ENCODE measurements around the gene PODNL1. TPM values are rescaled to one million over a fixed set of nuclear protein-coding genes. Genes with fewer than 3 reads are reported as not detected.
A peak's percentile ranks its signal among the peaks of the same experiment; 100 is the strongest.

Gene PODNL1
- total RNA-seq, 2 donors from 2014 or later = 0.50 to 9.1 TPM

DNA sequence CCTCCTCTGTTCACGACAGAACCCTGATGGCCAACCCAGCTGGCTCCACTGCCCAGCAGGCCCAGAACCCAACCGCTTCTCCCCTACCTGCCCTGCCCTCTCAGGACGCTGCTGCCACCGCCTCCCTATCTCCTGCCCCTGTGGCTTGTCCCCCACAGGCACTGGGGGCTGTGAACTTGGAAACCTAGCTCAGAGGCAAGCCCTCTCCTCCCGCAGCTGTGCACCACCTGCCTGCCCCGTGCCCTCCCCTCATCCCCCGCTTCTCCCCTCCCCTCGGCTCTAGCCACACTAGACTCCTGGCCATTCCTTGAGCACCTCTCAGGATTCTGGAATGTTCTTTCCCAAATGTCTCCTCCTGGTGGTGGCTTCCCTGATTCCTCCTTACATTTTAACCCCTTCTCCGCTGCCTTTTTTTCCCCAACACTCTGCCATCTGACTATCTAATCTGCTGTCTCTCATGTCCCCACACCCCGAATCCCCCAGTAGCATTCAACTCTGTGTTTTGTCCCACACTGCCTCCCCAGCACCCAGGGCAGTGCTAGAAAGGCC is 54.6 kb downstream of the PODNL1 start:
- Histone ChIP-seq H3K36me3 (no peaks in the 10 kb centered on the region), H3K4me3 (no peak overlapping the region), H3K27ac (no peak overlapping the region), H3K9me3 (no peaks in the 10 kb centered on the region), H3K27me3 (replicated peaks; ENCODE audit: insufficient read depth) (no peaks in the 10 kb centered on the region), H3K4me1 (replicated peaks) (peaks cover 2% of the 10 kb centered on the region)
- WGBS = 89% methylated on average over 10 of the region's 10 CpGs
- intact Hi-C loops (cut with DNase I) = no loop called here
- TF ChIP-seq, protein P1, sequence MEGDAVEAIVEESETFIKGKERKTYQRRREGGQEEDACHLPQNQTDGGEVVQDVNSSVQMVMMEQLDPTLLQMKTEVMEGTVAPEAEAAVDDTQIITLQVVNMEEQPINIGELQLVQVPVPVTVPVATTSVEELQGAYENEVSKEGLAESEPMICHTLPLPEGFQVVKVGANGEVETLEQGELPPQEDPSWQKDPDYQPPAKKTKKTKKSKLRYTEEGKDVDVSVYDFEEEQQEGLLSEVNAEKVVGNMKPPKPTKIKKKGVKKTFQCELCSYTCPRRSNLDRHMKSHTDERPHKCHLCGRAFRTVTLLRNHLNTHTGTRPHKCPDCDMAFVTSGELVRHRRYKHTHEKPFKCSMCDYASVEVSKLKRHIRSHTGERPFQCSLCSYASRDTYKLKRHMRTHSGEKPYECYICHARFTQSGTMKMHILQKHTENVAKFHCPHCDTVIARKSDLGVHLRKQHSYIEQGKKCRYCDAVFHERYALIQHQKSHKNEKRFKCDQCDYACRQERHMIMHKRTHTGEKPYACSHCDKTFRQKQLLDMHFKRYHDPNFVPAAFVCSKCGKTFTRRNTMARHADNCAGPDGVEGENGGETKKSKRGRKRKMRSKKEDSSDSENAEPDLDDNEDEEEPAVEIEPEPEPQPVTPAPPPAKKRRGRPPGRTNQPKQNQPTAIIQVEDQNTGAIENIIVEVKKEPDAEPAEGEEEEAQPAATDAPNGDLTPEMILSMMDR (IDR thresholded peaks at IDR 0.05) = no peak
- TF ChIP-seq POLR2AphosphoS5 (IDR thresholded peaks at IDR 0.05) (no peak), POLR2A (IDR thresholded peaks at IDR 0.05) (no peak)
- DNase-seq (ENCODE audit: low spot score) = no peak

DNA sequence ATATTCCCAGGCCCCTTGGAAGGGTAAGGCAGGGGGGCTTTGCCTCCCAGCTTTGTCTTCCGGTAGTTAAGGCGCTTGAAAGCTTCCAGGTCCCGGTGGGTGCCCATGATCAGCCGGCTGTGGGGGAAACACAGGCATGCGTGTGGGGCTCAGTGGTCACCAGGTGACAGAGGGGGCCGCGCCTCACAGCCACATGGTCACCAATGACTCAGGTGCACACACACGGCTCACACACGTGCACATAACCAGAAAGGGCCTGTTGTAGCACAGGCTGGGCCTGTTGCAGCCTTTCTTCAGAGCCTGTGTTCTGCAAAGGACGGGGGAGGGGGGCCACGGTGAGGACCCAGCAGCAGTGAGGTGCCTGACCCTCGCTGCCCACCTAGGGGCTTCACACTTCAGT is 55.4 kb downstream of the PODNL1 start:
- 78% methylated on average over 12 of the region's 12 CpGs for WGBS
- Histone ChIP-seq H3K27ac (no peak overlapping the region), H3K36me3 (no peaks in the 10 kb centered on the region), H3K4me1 (replicated peaks) (peaks cover 2% of the 10 kb centered on the region), H3K9me3 (no peaks in the 10 kb centered on the region), H3K4me3 (no peak overlapping the region), H3K27me3 (replicated peaks; ENCODE audit: insufficient read depth) (no peaks in the 10 kb centered on the region)
- intact Hi-C loops (cut with DNase I) = no loop called here
- no peak for DNase-seq (ENCODE audit: low spot score)
- TF ChIP-seq, protein P1 (IDR thresholded peaks at IDR 0.05) = no peak
- no peak for TF ChIP-seq POLR2A (IDR thresholded peaks at IDR 0.05)
- TF ChIP-seq POLR2AphosphoS5 (IDR thresholded peaks at IDR 0.05) = no peak

DNA sequence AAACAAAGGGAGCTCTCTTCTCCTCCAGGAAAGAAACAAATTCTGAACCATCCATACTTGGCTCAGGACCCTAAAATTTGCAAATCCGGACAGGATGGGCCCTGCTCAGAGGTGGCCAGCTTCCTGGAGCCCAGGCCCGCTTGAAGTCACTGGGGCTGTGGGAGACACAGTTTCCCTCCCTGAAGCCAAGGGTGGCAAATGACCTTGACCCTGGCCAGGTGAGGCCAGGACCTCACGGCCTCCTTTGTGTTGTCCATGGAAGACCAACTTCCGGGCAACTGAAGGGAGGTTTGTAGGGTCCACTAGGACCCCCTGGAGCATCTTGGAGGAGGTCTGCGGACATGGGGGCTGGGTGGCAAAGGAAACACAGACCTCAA is 55.8 kb downstream of the PODNL1 start:
- no peak for TF ChIP-seq POLR2A (IDR thresholded peaks at IDR 0.05)
- Histone ChIP-seq H3K9me3 (no peaks in the 10 kb centered on the region), H3K27me3 (replicated peaks; ENCODE audit: insufficient read depth) (no peaks in the 10 kb centered on the region), H3K4me1 (replicated peaks) (peaks cover 2% of the 10 kb centered on the region), H3K4me3 (no peak overlapping the region), H3K27ac (peak overlapping the region in 1 of 2 donors; percentile 33), H3K36me3 (no peaks in the 10 kb centered on the region)
- 73% methylated on average over 5 of the region's 5 CpGs for WGBS
- no peak for DNase-seq (ENCODE audit: low spot score)
- intact Hi-C loops (cut with DNase I) = no loop called here

DNA sequence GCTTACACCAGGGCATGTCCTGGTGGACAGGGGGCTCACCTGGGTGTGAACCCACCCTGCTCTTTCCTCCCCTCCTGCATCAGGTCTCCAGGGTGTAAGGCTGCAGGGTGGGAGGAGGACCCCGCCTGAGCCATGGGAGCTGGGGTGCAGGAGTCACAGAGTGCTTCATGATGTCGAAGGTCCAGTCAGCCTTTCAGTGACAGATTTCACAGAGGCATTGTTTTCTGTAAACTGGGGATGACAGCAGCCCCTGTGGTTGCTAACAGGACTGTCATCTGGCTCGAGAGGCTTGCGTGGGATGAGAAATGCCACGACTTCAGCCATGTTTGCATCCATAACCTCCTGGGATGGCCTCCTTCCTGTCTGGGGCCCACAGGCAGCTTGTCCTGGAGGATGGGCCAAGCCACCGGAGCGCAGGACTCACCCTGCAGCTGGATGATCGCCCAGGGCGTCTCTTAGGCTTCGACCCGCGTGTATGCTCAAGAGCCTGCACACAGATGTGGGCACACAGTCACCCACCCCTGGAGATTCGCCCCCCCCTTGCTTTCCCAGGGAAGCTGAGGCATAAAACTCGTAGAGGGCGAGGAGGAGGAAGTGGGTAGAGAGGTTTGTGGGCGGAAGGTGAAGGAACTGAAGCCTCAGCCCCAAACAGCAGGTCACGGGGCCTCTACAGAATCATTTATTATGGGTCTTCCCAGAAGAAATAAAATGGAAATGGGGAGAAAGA is 56.4 kb downstream of the PODNL1 start:
- no peak overlapping the region for H3K4me3 ChIP-seq
- TF ChIP-seq POLR2A (IDR thresholded peaks at IDR 0.05) (no peak), POLR2AphosphoS5 (IDR thresholded peaks at IDR 0.05) (no peak)
- TF ChIP-seq, protein P1 (IDR thresholded peaks at IDR 0.05) = no peak
- DNase-seq (ENCODE audit: low spot score) = no peak
- 42% methylated on average over 16 of the region's 17 CpGs for WGBS
- no peaks in the 10 kb centered on the region for H3K36me3 ChIP-seq
- H3K9me3 ChIP-seq = no peaks in the 10 kb centered on the region
- H3K4me1 ChIP-seq (replicated peaks) = peaks cover 2% of the 10 kb centered on the region
- intact Hi-C loops (cut with DNase I) = loop anchor here (2.0 kb wide), 1 partner anchor 191 kb away; the partner anchor contains the start of gene MISP3
- peak overlapping the region in 1 of 2 donors; percentile 75 for H3K27ac ChIP-seq
- no peaks in the 10 kb centered on the region for H3K27me3 ChIP-seq (replicated peaks; ENCODE audit: insufficient read depth)

DNA sequence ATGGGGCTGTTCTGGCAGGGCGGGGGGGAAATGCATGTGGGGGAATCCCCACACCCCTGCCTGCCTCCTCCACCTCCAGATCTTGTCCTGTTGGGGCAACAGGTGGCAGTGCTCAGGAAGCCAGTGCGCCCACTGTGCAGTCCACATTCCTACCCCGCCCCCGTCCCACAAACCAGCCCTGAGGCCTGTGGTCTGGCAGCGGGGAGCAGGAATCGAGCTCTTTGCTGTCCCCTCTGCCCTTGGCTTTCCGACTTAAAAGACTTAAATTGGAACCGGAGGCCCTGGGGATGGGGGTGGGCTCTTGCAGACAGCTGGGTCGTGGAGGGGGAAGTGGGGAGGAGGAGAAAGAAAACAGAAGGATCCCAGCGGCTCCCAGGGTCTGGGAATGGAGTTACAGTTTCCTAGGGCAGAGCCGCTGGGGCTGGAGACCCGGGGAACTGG is 56.9 kb downstream of the PODNL1 start:
- H3K9me3 ChIP-seq = no peaks in the 10 kb centered on the region
- TF ChIP-seq POLR2AphosphoS5 (IDR thresholded peaks at IDR 0.05) = no peak
- TF ChIP-seq, protein P1 (IDR thresholded peaks at IDR 0.05) = no peak
- TF ChIP-seq POLR2A (IDR thresholded peaks at IDR 0.05) = no peak
- H3K4me1 ChIP-seq (replicated peaks) = peaks cover 2% of the 10 kb centered on the region
- no peak for DNase-seq (ENCODE audit: low spot score)
- intact Hi-C loops (cut with DNase I) = loop anchor here (2.0 kb wide), 1 partner anchor 192 kb away; the partner anchor contains the start of gene MISP3
- H3K4me3 ChIP-seq = no peak overlapping the region
- H3K36me3 ChIP-seq = no peaks in the 10 kb centered on the region
- H3K27me3 ChIP-seq (replicated peaks; ENCODE audit: insufficient read depth) = no peaks in the 10 kb centered on the region
- 41% methylated on average over 12 of the region's 12 CpGs for WGBS
- peak overlapping the region in 1 of 2 donors; percentile 75 for H3K27ac ChIP-seq

Other genes with a start within 250 kb of the PODNL1 start
- gene MRI1, start 173.9 kb downstream of the PODNL1 start, total RNA-seq = 10 to 100 TPM; 62.7 to 64.5 TPM
- 100 to 1,000 TPM; 151 to 193 TPM for gene C19orf53, start 164.0 kb downstream of the PODNL1 start, total RNA-seq
- gene ZSWIM4, start 143.0 kb downstream of the PODNL1 start, total RNA-seq = 10 to 100 TPM in 1 of 2 donors, 1 to 10 TPM in 1; 9.7 to 14.2 TPM
- gene NANOS3, start 61.3 kb downstream of the PODNL1 start, total RNA-seq = 1 to 10 TPM in 1 of 2 donors, not detected in 1; 1.5 TPM
- 10 to 100 TPM in 1 of 2 donors, 1 to 10 TPM in 1; 2.0 to 12.6 TPM for gene BRME1, start 32.3 kb downstream of the PODNL1 start, total RNA-seq
- gene CC2D1A, start 32.2 kb downstream of the PODNL1 start, total RNA-seq = 10 to 100 TPM; 40.9 to 64.8 TPM
- 10 to 100 TPM; 18.6 to 47.4 TPM for gene DCAF15, start 14.1 kb upstream of the PODNL1 start, total RNA-seq
- 10 to 100 TPM in 1 of 2 donors, 1 to 10 TPM in 1; 9.2 to 12.7 TPM for gene RFX1, start 67.9 kb upstream of the PODNL1 start, total RNA-seq
- gene RLN3, start 89.7 kb upstream of the PODNL1 start, total RNA-seq = not detected
- 1 to 10 TPM; 4.7 to 8.3 TPM for gene IL27RA, start 93.3 kb upstream of the PODNL1 start, total RNA-seq
- gene PALM3, start 123.7 kb upstream of the PODNL1 start, total RNA-seq = 10 to 100 TPM in 1 of 2 donors, 1 to 10 TPM in 1; 1.8 to 16.1 TPM
- gene MISP3, start 134.4 kb upstream of the PODNL1 start, total RNA-seq = 10 to 100 TPM; 12.4 to 17.2 TPM
- under 1 TPM in 1 of 2 donors, not detected in 1; 0.97 TPM for gene C19orf67, start 147.4 kb upstream of the PODNL1 start, total RNA-seq
- gene SAMD1, start 152.3 kb upstream of the PODNL1 start, total RNA-seq = 10 to 100 TPM; 25.4 to 48.2 TPM
- 100 to 1,000 TPM in 1 of 2 donors, 10 to 100 TPM in 1; 34.8 to 106 TPM for gene PRKACA, start 179.3 kb upstream of the PODNL1 start, total RNA-seq
- 10 to 100 TPM in 1 of 2 donors, 1 to 10 TPM in 1; 5.1 to 19.7 TPM for gene ASF1B, start 198.2 kb upstream of the PODNL1 start, total RNA-seq

Data from prostate gland (tissue), 2 donors.